Measurements from ENCODE around the gene USP48.
"Not testable (repeated sequence)": the region's sequence is repeated elsewhere in the genome, so short reads cannot be mapped to it uniquely, and the experiment has no call there.

USP48 gene

DNA sequence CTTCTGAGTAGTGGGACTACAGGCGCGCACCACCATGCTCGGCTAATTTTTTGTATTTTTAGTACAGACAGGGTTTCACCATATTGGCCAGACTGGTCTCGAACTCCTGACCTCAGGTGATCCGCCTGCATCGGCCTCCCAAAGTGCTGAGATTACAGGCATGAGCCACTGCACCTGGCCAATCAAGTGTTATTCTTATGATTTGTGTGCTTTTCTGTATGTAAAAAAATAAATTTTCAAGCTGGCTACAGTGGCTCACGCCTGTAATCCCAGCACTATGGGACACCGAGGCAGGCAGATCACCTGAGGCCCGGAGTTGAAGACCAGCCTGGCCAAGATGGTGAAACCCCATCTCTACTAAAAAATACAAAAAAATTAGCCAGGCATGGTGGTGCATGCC lies 12.3 kb downstream of the USP48 start:
- DNase-seq: not testable (repeated sequence)

DNA sequence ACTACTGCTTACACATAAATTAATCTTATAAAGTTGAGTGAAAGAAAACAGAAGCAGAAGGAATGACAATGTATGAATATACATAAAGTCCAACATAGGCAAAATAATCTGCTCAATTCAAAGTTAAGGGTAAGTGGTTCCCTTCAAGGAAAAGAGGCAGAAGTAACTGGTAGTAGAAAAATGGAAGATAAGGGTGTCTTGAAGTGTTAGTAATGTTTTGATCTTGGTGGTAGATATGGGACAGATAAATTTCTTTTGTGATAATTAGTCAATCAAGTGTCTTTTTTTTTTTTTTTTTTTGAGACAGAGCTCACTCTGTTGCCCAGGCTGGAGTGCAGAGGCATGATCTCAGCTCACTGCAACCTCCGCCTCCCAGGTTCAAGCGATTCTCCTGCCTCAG lies 12.7 kb downstream of the USP48 start:
- no peak for DNase-seq

- DNase-seq: not testable (repeated sequence)
Observed at GRCh38 chr1:21767106-21767505, 15.8 kb downstream of the USP48 start.

GRCh38 chr1:21766210-21766609 lies 16.7 kb downstream of the USP48 start:
- DNase-seq: no peak

- peak; percentile 60 for DNase-seq
Observed at GRCh38 chr1:21764615-21765423, 18.1 kb downstream of the USP48 start.

DNA sequence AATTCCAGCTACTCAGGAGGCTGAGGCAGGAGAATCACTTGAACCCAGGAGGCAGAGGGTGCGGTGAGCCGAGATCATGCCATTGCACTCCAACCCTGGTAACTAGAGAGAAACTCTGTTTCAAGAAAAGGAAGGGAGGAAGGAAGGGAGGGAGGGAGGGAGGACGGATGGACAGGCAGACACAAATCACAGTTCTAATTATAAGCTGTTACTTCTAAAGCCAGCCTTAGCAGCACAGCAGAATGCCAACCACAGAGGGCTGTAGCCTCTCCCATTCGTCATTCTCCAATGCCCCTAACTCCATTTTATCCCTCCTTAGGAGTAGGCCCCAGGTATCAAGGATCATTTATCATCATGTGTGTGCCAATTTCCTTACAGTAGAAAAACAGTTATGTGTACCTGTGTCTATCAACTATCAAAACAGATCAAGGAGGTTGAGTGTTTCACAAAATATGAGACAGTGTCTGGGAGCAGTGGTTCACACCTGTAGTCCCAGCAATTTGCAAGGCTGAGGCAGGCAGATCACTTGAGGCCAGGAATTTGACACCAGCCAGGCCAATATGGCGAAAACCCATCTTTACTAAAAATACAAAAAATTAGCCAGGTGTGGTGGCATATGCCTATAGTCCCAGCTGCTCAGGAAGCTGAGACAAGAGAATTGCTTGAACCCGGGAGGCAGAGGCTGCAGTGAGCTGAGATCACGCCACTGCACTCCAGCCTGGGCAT lies 19.1 kb downstream of the USP48 start:
- no peak for DNase-seq

DNA sequence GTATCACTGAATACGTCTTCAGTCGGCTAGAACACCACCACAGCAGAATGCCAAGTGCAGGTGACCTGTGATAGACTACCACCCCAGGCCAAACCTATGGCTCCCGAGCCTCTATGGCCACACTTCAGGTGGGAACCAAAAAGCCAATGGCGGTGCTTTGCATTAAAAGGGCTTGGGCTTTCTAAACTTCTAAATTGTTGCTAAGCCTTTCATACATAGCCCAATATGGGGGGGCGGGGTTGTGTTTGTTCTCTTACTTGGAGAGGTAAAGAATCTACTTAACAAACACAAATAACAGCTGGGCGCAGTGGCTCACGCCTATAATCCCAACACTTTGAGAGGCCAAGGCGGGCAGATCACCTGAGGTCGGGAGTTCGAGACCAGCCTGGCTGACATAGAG lies 19.7 kb downstream of the USP48 start:
- DNase-seq: no peak

- no peak for DNase-seq
Observed at GRCh38 chr1:21762022-21762404, 20.9 kb downstream of the USP48 start.

DNA sequence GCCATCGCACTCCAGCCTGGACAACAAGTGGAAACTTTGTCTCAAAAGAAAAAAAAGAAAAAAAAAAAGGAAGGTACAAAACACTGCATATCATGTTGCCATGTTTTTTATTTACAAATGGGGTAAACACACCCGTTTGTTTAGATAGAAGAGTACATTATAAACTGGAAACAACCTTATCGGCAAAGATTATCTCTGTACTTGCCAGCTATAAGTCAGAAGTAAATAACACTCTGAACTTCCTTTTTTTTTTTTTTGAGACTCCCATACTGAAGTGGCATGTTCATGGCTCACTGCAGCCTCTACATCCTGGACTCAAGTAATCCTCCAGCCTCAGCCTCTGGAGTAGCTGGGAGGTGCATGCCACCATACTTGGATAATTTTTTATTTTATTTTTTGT lies 21.9 kb downstream of the USP48 start:
- DNase-seq: no peak

- no peak for DNase-seq
Observed at GRCh38 chr1:21759818-21760217, 23.1 kb downstream of the USP48 start.

DNA sequence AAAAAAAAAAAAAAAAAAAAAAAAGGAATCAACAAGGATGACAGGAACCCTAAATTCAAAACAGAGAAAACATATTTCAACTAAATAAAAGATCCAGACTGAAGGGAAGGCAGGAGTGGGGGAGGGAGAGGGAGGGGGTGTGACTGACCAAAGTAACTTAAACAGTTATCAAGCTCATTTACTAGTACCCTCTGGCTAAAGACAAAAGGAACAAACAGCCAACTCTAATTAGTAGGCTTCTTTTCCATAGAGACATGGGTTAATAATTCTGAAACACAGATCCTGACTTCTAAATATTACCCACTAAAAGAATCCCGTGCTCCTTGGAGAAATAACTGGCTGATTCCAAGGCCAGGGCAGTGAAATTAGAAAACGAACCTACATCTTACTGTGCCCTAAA lies 23.8 kb downstream of the USP48 start:
- DNase-seq: no peak

GRCh38 chr1:21758614-21759013 lies 24.3 kb downstream of the USP48 start:
- no peak for DNase-seq

DNA sequence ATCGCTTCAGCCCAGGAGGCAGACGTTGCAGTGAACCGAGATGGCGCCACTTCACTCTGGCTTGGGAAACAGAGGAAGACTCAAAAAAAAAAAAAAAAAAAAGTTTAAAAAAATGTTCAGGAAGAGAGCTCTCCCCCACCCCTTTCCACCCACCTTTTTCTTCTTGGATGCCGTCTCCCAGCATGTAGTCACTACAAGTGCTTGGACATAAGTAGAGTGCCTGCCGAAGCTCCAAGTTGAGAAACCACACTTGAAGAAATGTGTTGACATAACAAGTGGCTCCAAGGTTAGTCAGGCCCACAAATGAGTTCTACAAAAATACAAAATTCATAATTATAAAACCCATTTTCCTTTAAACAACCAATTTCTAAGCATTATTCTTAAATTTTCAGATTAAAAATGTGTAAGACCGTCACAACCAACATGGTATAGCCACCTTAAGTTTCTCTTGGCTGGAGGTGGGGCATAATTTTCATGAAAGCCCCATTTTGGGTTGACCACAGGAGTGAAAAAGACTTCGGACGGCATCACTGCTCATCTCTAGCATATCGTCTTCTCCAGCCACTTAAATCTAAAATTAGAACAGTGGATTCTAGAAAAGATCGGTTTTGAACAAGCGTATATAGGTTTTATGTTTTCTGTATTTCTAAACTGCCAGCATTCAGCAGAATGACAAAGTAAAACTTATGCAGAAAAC lies 26.4 kb downstream of the USP48 start:
- DNase-seq: no peak

GRCh38 chr1:21755067-21755466 lies 27.9 kb downstream of the USP48 start:
- DNase-seq: no peak

DNA sequence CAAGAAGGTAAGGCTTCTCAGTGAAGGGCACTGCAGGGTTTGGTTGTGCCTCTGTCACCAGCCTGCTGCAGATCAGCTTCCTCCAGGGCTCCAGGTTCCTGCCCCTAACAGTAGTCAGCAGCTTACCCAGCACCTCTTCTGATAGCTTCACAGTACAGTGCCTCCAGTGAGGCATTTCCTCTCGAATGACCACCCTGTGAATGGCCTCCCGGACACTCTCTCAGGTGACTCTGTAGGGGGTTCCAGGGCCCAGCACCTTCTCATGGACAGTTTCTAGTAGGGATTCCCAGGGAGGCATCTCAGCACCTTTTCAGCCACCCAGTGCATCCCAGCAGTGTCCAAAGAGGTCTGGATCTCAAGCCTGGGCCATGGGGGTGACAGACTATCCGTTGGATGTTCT lies 28.4 kb downstream of the USP48 start:
- no peak for DNase-seq

GRCh38 chr1:21752186-21752585 lies 30.8 kb downstream of the USP48 start:
- DNase-seq: no peak

- no peak for DNase-seq
Observed at GRCh38 chr1:21751281-21751680, 31.7 kb downstream of the USP48 start.

- no peak for DNase-seq
Observed at GRCh38 chr1:21750841-21751240, 32.1 kb downstream of the USP48 start.

DNA sequence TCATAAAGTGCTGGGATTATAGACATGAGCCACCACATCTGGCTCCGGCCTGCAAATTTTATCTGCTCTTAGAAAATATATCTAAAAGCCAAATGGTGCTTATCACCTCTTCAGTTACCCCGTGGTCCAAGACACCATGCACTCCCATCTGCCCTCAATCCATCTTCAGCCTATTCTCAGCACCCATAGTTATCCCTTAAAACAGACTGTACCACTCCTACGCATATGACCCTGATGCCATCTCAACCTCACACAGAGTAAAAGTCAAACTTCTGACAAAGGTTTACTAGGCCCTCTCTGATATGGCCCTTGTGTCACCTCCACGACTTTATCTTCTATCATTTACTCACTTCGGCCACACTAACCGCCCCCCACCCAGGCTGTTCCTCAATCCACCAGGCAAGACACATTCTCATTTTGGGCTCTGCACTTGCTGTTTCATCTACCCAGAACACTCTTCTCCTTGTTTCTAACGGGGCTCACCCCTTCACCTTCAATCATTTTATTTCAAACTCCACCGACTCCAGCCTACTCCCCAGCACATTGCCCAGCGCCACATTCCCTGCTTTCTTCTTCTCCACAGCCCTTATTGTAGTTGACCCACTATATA lies 33.0 kb downstream of the USP48 start:
- no peak for DNase-seq

DNA sequence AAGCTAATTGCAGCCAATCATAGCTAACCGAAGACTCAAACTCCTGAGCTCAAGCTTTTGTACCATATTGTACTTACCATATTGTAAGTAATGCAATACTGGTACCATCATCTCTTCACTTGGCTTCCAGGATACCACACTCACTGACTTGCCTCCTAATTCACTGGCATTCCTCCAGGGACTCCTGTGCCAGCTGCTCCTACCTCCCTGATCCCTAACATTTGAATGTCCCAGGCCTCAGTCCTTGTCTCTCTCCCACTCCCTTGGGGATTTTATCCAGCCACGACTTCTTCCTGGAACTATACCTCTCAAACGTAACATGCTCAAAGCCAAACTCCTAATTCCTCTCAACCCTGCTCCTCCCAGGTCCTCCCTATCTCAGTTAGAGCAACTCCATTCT lies 33.8 kb downstream of the USP48 start:
- DNase-seq: no peak

GRCh38 chr1:21743476-21743875 lies 39.5 kb downstream of the USP48 start:
- no peak for DNase-seq

DNA sequence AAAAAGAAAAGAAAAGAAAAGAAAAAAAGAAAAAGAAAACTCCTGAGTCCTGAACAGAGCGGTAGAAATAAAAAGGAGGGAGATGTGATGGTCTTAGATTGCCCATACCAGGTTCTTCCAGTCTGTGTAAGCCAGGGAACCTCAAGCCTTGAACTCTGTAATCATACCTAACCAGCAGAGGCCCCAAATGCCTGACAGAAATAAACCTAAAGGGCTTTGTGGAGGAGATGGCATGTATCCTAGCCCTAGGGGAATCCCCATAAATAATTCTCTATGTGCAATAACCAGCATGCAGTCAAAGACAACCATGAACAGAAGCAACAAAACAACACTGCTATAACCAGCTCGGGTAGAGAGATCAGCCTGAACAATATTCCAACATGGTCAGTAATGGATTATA lies 40.4 kb downstream of the USP48 start:
- no peak for DNase-seq

GRCh38 chr1:21741206-21741605 lies 41.7 kb downstream of the USP48 start:
- DNase-seq: no peak

- DNase-seq: no peak
Observed at GRCh38 chr1:21736876-21737275, 46.1 kb downstream of the USP48 start.
